ENCODE data around the gene VAV1.

DNA sequence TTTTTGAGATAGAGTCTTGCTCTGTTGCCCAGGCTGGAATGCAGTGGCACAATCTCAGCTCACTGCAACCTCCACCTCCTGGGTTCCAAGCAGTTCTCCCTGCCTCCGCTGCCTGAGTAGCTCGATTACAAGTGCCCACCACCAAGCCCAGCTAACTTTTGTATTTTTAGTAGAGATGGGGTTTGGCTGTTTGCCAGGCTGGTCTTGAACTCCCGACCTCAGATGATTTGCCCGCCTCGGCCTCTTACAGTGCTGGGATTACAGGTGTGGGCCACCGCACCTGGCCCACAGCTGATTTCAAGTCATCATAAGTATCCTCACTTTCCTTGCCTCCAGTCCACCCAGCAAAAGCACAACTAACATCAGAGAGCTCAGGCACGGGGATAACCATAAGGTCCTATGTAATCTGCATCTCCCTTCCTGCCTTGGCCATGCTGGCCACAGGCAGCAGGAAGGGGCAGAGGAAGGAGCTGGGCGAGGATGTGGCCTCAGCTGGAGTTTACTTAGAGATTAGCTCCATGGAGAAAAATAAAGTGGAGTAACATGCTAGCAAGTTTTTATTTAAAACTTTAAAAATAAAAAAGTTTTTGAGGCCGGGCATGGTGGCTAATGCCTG lies 91.9 kb downstream of the VAV1 start:
- TF ChIP-seq, protein P1, sequence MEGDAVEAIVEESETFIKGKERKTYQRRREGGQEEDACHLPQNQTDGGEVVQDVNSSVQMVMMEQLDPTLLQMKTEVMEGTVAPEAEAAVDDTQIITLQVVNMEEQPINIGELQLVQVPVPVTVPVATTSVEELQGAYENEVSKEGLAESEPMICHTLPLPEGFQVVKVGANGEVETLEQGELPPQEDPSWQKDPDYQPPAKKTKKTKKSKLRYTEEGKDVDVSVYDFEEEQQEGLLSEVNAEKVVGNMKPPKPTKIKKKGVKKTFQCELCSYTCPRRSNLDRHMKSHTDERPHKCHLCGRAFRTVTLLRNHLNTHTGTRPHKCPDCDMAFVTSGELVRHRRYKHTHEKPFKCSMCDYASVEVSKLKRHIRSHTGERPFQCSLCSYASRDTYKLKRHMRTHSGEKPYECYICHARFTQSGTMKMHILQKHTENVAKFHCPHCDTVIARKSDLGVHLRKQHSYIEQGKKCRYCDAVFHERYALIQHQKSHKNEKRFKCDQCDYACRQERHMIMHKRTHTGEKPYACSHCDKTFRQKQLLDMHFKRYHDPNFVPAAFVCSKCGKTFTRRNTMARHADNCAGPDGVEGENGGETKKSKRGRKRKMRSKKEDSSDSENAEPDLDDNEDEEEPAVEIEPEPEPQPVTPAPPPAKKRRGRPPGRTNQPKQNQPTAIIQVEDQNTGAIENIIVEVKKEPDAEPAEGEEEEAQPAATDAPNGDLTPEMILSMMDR (IDR thresholded peaks at IDR 0.05; ENCODE audit: extremely low read depth in 1 of 2, insufficient read depth in 1 of 2, low read depth in 1 of 2, low read length in 2 of 2): no peak
- no peak for TF ChIP-seq EZH2 (IDR thresholded peaks at IDR 0.05; ENCODE audit: borderline replicate concordance, low read depth, low read length, severe bottlenecking)
- TF ChIP-seq JUN (IDR thresholded peaks at IDR 0.05; ENCODE audit: borderline replicate concordance, insufficient read depth, insufficient read length, low read depth): no peak
- TF ChIP-seq POLR2A (IDR thresholded peaks at IDR 0.05; ENCODE audit: low read depth, low read length): no peak
- no peak for TF ChIP-seq MYC (IDR thresholded peaks at IDR 0.05; ENCODE audit: low read depth, low read length)
- TF ChIP-seq, protein P2, sequence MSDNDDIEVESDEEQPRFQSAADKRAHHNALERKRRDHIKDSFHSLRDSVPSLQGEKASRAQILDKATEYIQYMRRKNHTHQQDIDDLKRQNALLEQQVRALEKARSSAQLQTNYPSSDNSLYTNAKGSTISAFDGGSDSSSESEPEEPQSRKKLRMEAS (IDR thresholded peaks at IDR 0.05; ENCODE audit: insufficient read depth, insufficient read length): no peak
- no peak for TF ChIP-seq POLR2AphosphoS5 (IDR thresholded peaks at IDR 0.05; ENCODE audit: insufficient read depth, low read depth, low read length)
